DND-41 (cell line): ENCODE results near the gene P2RY8.

Experiments
- EZH2 ChIP-seq: IDR thresholded peaks from 3 replicates; pipeline ENCODE4 v1.6.1; 2012; ENCODE audit warnings: borderline replicate concordance, low read depth, mild to moderate bottlenecking, moderate library complexity, low read length, inconsistent platforms; ENCODE audit not compliant: severe bottlenecking
- TF ChIP-seq, protein P1 (sequence below): IDR thresholded peaks from 2 replicates; pipeline ENCODE4 v1.5.1; 2012; ENCODE audit warnings: borderline replicate concordance, low read length, moderate library complexity, mild to moderate bottlenecking; ENCODE audit not compliant: poor library complexity, severe bottlenecking; ENCODE audit errors: extremely low read depth

- TF ChIP-seq, protein P1, sequence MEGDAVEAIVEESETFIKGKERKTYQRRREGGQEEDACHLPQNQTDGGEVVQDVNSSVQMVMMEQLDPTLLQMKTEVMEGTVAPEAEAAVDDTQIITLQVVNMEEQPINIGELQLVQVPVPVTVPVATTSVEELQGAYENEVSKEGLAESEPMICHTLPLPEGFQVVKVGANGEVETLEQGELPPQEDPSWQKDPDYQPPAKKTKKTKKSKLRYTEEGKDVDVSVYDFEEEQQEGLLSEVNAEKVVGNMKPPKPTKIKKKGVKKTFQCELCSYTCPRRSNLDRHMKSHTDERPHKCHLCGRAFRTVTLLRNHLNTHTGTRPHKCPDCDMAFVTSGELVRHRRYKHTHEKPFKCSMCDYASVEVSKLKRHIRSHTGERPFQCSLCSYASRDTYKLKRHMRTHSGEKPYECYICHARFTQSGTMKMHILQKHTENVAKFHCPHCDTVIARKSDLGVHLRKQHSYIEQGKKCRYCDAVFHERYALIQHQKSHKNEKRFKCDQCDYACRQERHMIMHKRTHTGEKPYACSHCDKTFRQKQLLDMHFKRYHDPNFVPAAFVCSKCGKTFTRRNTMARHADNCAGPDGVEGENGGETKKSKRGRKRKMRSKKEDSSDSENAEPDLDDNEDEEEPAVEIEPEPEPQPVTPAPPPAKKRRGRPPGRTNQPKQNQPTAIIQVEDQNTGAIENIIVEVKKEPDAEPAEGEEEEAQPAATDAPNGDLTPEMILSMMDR: no peak
- TF ChIP-seq EZH2: no peak
These were observed 49.6 kb downstream of the P2RY8 start for GRCh38 chrX:1487401-1487800.
